ENCODE results near the gene CTDP1. TPM values are rescaled to one million over a fixed set of nuclear protein-coding genes. Genes with fewer than 3 reads are reported as not detected.

Gene CTDP1
- total RNA-seq, 2 experiments from 2014 or later: 11.9 to 15.4 TPM

DNA sequence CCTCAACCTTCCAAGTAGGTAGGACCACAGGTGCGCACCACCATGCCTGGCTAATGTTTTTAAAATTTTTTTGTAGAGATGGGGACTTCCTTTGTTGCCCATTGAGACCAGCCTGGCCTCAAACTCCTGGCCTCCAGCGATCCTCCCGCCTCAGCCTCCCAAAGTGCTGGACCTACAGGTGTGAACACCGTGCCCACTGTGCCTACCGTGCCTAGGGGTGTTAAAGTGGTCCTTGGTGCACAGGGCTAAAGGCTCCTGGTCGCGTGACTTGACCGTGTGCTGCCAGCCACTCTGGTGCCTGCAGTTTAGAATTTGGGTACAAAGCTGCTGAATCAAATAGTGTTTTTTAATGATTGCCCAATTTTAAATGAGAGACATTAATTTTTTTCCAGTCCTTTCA is 67.1 kb downstream of the CTDP1 start:
- H3K27ac ChIP-seq (ENCODE audit: low read depth, low read length, poor library complexity, severe bottlenecking): no peak overlapping the region
- TF ChIP-seq CTCF (conservative IDR thresholded peaks at IDR 0.05; ENCODE audit: low read length) (no peak), EZH2phosphoT487 (IDR thresholded peaks at IDR 0.05; ENCODE audit: borderline replicate concordance, low read depth, low read length) (no peak)
- no peaks in the 10 kb centered on the region for H3K9me2 ChIP-seq (ENCODE audit: insufficient read depth, low read length)
- H3K79me2 ChIP-seq (ENCODE audit: insufficient read depth, low read depth, low read length): no peaks in the 10 kb centered on the region
- no peaks in the 10 kb centered on the region for H3K9me3 ChIP-seq (ENCODE audit: low read length)
- H4K20me1 ChIP-seq (ENCODE audit: insufficient read depth, low read length): no peaks in the 10 kb centered on the region
- H2AFZ ChIP-seq (ENCODE audit: low read length): no peak overlapping the region
- no peaks in the 10 kb centered on the region for H3K36me3 ChIP-seq (ENCODE audit: insufficient read depth, low read length)
- intact Hi-C loops (cut with micrococcal nuclease; ENCODE audit: unreplicated experiment): no loop called here
- POLR2A ChIA-PET: no interaction called here
- no peak overlapping the region for H3K4me2 ChIP-seq (ENCODE audit: low read length)
- no TSS peak for BruUV-seq (replicated peaks)
- H3K4me1 ChIP-seq (ENCODE audit: insufficient read depth, low read length, poor library complexity, severe bottlenecking): no peaks in the 10 kb centered on the region
- CTCF ChIA-PET (ENCODE audit: unreplicated experiment): no interaction called here
- no peak for DNase-seq (ENCODE audit: low spot score)
- H3K4me3 ChIP-seq (ENCODE audit: low read depth, low read length, poor library complexity, severe bottlenecking): no peak overlapping the region

GRCh38 chr18:79747156-79747845 is 67.7 kb downstream of the CTDP1 start:
- no peaks in the 10 kb centered on the region for H3K79me2 ChIP-seq (ENCODE audit: insufficient read depth, low read depth, low read length)
- CTCF ChIA-PET (ENCODE audit: unreplicated experiment): no interaction called here
- no peak for DNase-seq (ENCODE audit: low spot score)
- no peaks in the 10 kb centered on the region for H4K20me1 ChIP-seq (ENCODE audit: insufficient read depth, low read length)
- intact Hi-C loops (cut with micrococcal nuclease; ENCODE audit: unreplicated experiment): no loop called here
- H3K4me3 ChIP-seq (ENCODE audit: low read depth, low read length, poor library complexity, severe bottlenecking): no peak overlapping the region
- TF ChIP-seq EZH2phosphoT487 (IDR thresholded peaks at IDR 0.05; ENCODE audit: borderline replicate concordance, low read depth, low read length) (no peak), CTCF (conservative IDR thresholded peaks at IDR 0.05; ENCODE audit: low read length) (no peak)
- H3K4me2 ChIP-seq (ENCODE audit: low read length): no peak overlapping the region
- no peaks in the 10 kb centered on the region for H3K9me3 ChIP-seq (ENCODE audit: low read length)
- BruUV-seq (replicated peaks): no TSS peak
- H3K4me1 ChIP-seq (ENCODE audit: insufficient read depth, low read length, poor library complexity, severe bottlenecking): no peaks in the 10 kb centered on the region
- H2AFZ ChIP-seq (ENCODE audit: low read length): no peak overlapping the region
- POLR2A ChIA-PET: no interaction called here
- no peak overlapping the region for H3K27ac ChIP-seq (ENCODE audit: low read depth, low read length, poor library complexity, severe bottlenecking)
- no peaks in the 10 kb centered on the region for H3K9me2 ChIP-seq (ENCODE audit: insufficient read depth, low read length)
- H3K36me3 ChIP-seq (ENCODE audit: insufficient read depth, low read length): no peaks in the 10 kb centered on the region

DNA sequence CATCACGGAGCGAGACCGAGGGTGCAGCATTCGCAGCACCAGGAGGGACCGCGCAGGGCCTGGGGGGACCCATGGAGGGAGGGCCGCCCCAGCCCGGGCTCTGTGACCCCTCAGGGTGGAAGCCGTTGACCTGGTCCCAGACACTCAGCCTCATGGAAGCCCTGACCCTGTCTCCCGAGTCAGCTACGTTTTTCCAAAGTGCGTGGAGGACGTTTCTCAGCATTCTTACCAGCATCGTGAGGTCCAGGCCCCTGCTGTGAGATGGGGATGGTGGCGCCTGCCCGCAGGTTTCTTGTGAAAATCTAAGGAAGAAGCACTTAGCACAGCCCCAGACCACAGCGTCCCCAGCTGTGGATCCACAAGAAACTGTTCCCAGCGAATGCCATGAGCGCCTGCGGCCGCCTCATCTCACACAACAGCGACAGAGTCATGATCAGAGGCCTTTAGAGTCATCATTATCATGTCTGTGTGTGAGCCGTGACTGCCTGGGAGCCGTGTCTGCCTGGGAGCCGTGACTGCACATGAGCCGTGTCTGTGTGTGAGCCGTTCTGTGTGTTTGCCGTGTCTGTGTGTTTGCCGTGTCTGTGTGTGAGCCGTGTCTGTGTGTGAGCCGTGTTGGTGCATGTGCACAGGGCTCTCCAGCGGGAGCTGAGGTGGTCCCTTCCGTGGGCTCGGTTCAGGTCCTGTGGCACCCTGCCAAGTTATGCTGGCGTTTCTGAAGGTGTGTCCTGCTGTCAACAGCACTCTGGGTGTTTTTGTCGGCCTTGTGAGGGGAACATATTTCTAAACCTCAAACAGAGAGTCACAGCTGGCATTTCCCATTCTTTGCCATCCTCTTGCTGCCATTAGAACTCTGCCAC is 68.9 kb downstream of the CTDP1 start:
- H3K36me3 ChIP-seq (ENCODE audit: insufficient read depth, low read length): no peaks in the 10 kb centered on the region
- intact Hi-C loops (cut with micrococcal nuclease; ENCODE audit: unreplicated experiment): no loop called here
- H3K4me1 ChIP-seq (ENCODE audit: insufficient read depth, low read length, poor library complexity, severe bottlenecking): no peaks in the 10 kb centered on the region
- no peak overlapping the region for H3K4me3 ChIP-seq (ENCODE audit: low read depth, low read length, poor library complexity, severe bottlenecking)
- no peak overlapping the region for H2AFZ ChIP-seq (ENCODE audit: low read length)
- H4K20me1 ChIP-seq (ENCODE audit: insufficient read depth, low read length): no peaks in the 10 kb centered on the region
- H3K27ac ChIP-seq (ENCODE audit: low read depth, low read length, poor library complexity, severe bottlenecking): no peak overlapping the region
- BruUV-seq (replicated peaks): no TSS peak
- no peaks in the 10 kb centered on the region for H3K9me3 ChIP-seq (ENCODE audit: low read length)
- CTCF ChIA-PET (ENCODE audit: unreplicated experiment): no interaction called here
- H3K4me2 ChIP-seq (ENCODE audit: low read length): no peak overlapping the region
- POLR2A ChIA-PET: no interaction called here
- no peak for DNase-seq (ENCODE audit: low spot score)
- no peaks in the 10 kb centered on the region for H3K79me2 ChIP-seq (ENCODE audit: insufficient read depth, low read depth, low read length)
- TF ChIP-seq EZH2phosphoT487 (IDR thresholded peaks at IDR 0.05; ENCODE audit: borderline replicate concordance, low read depth, low read length) (no peak), CTCF (conservative IDR thresholded peaks at IDR 0.05; ENCODE audit: low read length) (no peak)
- H3K9me2 ChIP-seq (ENCODE audit: insufficient read depth, low read length): no peaks in the 10 kb centered on the region
